ENCODE data around the gene TMEM134. TPM values are rescaled to one million over a fixed set of nuclear protein-coding genes. Genes with fewer than 3 reads are reported as not detected.
A peak's percentile ranks its signal among the peaks of the same experiment; 100 is the strongest.

Gene TMEM134
- total RNA-seq, 4 donors from 2014 or later, result 6.9 to 59.5 (median 36.0) TPM

GRCh38 chr11:67453816-67454732 is 15.0 kb downstream of the TMEM134 start:
- no peak overlapping the region for H3K27ac ChIP-seq
- H3K4me1 ChIP-seq, result no peaks in the 10 kb centered on the region
- H3K4me3 ChIP-seq, result no peak overlapping the region
- H3K9me3 ChIP-seq, result no peaks in the 10 kb centered on the region
- DNase-seq, result no peak
- H3K27me3 ChIP-seq, result no peaks in the 10 kb centered on the region
- intact Hi-C loops (cut with DNase I; ENCODE audit: low total_unique reads), result no loop called here
- TF ChIP-seq POLR2A (IDR thresholded peaks at IDR 0.05), result no peak
- no peak for TF ChIP-seq CTCF (IDR thresholded peaks at IDR 0.05)
- H3K36me3 ChIP-seq, result no peaks in the 10 kb centered on the region

GRCh38 chr11:67452141-67452952 is 16.7 kb downstream of the TMEM134 start, which contains the start of gene GPR152:
Gene GPR152, minus strand, starts transcription at chr11:67452729. Its CDS starts 5 bp downstream, at chr11:67452724.
- Histone ChIP-seq H3K4me3 (no peak within 1 kb of the TSS), H3K4me1 (no peaks in the 10 kb centered on the region), H3K27me3 (no peaks in the 10 kb centered on the region), H3K27ac (peak within 1 kb of the TSS in 1 of 2 donors; percentile 11), H3K9me3 (no peaks in the 10 kb centered on the region), H3K36me3 (no peaks in the 10 kb centered on the region)
- TF ChIP-seq POLR2A (IDR thresholded peaks at IDR 0.05), result no peak
- TF ChIP-seq CTCF (IDR thresholded peaks at IDR 0.05), result peak in 1 of 4 experiments; percentile 25
- no peak for DNase-seq
- intact Hi-C loops (cut with DNase I; ENCODE audit: low total_unique reads), result no loop called here

- Histone ChIP-seq H3K9me3 (no peaks in the 10 kb centered on the region), H3K4me1 (no peaks in the 10 kb centered on the region), H3K27me3 (no peaks in the 10 kb centered on the region), H3K27ac (no peak overlapping the region), H3K4me3 (no peak overlapping the region), H3K36me3 (no peaks in the 10 kb centered on the region)
- DNase-seq, result no peak
- intact Hi-C loops (cut with DNase I; ENCODE audit: low total_unique reads), result no loop called here
- no peak for TF ChIP-seq POLR2A (IDR thresholded peaks at IDR 0.05)
- no peak for TF ChIP-seq CTCF (IDR thresholded peaks at IDR 0.05)
Measured at GRCh38 chr11:67451658-67451976, 17.4 kb downstream of the TMEM134 start.

- Histone ChIP-seq H3K27me3 (no peaks in the 10 kb centered on the region), H3K36me3 (no peaks in the 10 kb centered on the region), H3K27ac (no peak overlapping the region), H3K9me3 (no peaks in the 10 kb centered on the region), H3K4me1 (no peaks in the 10 kb centered on the region), H3K4me3 (no peak overlapping the region)
- intact Hi-C loops (cut with DNase I; ENCODE audit: low total_unique reads), result no loop called here
- DNase-seq, result no peak
- TF ChIP-seq CTCF (IDR thresholded peaks at IDR 0.05) (no peak), POLR2A (IDR thresholded peaks at IDR 0.05) (no peak)
Measured at GRCh38 chr11:67450796-67451657, 18.0 kb downstream of the TMEM134 start.
